Activated CD8-positive, alpha-beta memory T cell treated with anti-CD3 and anti-CD28 coated beads for 24 hours (primary cell): Measurements from ENCODE around the gene SPRED3.
"Not testable (repeated sequence)": the region's sequence is repeated elsewhere in the genome, so short reads cannot be mapped to it uniquely, and the experiment has no call there.

Source experiments
- DNase-seq: peaks from one replicate; pipeline ENCODE4 v3.0.0-alpha.2; 2020

SPRED3 gene

GRCh38 chr19:38422438-38422837 is 33.9 kb downstream of the SPRED3 start:
- DNase-seq, result no peak

DNA sequence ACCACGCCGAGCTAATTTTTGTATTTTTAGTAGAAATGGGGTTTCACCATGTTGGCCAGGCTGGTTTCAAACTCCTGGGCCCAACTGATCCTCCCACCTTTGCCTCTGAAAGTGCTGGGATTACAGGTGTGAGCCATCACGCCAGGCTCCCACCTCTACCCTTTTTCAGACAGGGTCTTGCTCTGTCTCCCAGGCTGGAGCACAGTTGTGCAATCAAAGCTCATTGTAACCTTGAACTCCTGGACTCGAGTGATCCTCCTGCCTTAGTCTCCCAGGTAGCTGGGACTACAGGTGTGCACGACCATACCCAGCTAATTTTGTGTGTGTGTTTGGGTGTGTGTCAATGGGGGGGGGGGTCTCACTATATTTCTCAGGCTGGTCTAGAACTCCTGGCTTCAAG is 35.8 kb downstream of the SPRED3 start:
- DNase-seq, result no peak

DNA sequence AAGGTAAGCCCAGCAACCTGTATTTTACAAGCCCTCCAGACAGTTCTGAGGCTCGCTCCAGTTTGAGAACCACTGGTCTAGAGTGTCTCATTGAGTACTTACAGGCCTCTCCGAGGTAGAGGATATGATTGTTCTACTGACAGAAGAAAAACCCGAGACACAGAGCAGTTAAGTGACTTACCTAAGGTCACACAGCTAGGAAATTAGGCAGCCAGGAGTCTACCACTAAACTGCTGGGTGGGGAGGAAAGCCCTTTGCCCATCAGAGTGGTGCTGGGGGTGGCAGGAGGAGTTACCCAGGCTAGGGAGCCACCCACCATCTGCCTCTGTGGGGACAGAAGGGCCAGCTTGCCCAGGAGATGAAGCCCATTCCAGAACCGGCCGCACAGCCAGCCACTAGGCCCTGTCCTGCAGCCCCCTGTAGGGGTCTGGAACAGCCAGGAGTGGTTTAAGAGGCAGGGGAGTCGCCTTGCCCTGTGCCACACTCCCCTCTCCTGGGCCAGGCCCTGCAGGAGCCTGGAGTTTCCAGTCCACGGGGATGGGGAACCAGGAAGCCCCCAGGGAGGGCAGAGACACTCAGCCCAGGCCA is 36.8 kb downstream of the SPRED3 start:
- no peak for DNase-seq

DNA sequence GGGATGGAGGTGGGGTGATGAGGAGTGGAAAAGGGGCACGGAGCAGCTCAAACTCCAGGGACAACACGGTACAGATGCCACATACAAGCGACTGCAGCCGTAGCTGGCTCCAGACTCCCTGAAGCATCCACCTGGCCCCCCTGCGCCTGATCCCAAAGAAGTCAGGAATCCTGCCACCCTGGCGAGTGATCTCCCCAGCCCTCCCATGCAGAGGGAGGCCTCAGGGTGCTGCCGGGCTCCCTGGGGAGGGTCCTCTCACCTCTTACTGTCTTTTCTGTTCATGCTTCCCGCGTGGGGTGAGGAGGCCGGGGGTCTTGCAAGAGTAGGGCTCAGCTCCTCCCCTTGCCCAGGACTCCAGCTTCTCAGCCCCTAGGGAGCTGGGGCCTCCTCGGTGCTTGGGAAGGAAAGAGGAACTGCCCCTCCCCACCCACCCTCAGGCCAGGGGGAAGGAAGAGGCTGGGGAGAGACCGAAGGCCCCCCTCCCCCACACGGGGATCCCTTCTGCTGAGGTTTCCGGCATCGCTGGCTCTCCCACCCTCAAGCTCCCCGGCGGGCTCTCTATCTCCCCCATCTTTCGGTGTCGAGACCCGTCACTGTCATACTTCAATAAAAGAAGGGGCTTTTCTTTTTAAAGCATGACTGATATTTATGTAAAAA is 37.4 kb downstream of the SPRED3 start, which contains the start of gene RASGRP4:
RASGRP4 (minus strand) TSS at position 410 of the 657 bp plus-strand sequence; CDS start at position 282, 128 bp downstream.
- no peak for DNase-seq

DNA sequence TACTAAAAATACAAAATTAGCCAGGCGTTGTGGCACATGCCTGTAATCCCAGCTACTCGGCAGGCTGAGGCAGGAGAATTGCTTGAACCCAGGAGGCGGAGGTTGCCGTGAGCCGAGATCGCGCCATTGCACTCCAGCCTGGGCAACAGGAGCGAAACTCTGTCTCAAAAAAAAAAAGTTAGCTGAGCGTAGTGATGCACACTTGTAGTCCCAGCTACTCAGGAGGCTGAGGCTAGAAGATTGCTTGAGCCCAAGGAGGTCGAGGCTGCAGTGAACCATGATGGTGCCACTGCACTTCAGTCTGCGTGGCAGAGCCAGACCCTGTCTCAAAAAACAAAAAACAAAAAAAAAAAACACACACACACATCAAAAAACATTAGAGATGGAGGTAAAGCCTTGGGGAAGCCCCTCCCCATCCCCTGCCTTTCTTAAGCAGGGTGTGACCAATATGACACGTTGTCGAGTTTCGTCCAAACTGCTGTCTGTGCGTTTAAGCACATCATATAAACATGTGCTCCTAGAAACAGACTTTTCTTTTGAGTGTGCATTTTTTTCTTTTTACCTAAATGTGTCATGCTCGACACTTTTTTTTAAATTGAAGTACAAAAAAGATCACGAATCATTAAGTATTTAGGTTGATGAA is 38.7 kb downstream of the SPRED3 start:
- DNase-seq, result not testable (repeated sequence)

- no peak for DNase-seq
Measured at GRCh38 chr19:38429055-38429810, 40.7 kb downstream of the SPRED3 start.

GRCh38 chr19:38429811-38430156 is 41.3 kb downstream of the SPRED3 start:
- DNase-seq, result no peak

DNA sequence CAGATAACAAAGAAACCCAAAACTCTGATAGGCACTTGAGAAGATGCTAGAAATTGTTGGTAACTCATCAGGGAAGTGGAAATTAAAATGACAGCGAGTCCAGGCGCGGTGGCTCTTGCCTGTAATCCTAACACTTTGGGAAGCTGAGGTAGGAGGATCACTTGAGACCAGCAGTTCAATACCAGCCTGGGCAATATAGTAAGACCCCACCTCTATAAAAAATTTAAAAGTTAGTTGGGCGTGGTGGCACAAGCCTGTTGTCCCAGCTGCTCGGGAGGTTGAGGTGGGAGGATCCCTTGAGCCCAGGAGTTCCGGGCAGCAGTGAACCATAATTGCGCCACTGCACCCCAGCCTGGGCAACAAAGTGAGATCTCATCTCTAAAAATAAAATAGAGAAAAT is 42.4 kb downstream of the SPRED3 start:
- DNase-seq, result no peak

DNA sequence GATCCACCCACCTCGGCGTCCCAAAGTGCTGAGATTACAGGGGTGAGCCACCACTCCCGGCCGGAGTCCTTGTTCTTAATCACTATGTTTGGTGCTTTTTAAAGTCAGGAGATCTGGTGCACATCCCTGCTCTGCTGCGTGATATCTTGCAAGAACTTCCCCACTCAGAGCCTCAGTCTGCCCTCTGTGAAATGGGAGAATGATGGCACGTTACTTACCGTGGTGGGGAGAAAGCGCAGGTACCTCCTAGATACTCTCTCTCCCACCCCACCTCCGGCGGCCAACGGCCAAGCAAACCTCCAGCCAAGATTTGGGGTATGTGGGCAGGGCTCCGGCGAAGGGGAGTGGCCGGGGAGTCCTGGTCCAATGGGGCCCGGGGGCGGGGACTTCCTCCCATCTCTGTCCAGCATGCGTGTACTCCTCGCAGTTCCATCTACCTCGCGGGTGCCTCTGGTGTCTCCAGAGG is 44.8 kb downstream of the SPRED3 start, which contains the start of gene RYR1:
RYR1 (plus strand) TSS at position 424 of the 466 bp plus-strand sequence. CDS start 139 bp downstream, outside the sequence.
- DNase-seq, result peak; percentile 72

DNA sequence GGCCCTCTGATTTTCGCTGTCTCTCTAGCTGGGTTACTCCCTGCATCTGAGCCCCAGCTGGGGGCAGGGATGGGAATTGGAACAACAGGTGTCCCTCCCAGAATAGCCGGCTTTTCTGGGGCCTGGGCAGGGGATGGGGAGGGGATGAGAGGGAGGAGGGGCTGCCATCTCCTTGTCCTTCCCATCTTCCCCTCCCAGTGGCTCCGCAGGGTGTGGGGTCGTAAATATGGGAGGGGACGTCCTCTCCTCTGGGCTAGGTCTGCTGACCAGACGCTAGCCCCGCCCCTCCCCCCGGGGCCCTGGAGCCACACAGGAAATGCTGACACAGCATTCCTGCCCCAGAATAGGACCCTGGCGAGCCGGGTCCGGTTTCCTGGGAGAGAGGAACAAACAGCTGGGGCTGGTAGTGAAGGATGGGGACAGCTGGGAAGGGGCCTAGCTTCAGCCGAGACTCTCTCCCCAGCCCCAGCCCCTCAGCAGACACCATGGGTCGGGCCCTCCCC is 46.1 kb downstream of the SPRED3 start:
- no peak for DNase-seq

- DNase-seq, result no peak
Measured at GRCh38 chr19:38437295-38437694, 48.8 kb downstream of the SPRED3 start.

DNA sequence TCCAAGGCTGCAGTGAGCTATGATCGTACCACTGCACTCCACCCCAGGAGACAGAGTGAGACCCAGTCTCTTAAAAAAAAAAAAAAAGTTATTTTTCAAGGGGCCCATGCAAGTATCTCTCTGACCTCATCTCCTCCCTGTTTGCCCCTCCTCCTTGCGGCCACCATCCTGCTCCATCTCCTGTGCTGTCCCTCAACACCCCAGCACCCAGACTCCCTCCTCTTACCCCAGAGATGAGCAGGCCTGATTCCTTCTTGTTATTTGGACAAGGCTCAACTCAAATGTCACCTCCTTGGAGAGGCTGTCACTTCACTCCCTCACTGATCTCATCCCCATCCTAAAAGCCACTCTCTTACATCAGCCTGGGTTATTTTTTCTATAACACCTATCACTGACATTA is 49.4 kb downstream of the SPRED3 start:
- no peak for DNase-seq

DNA sequence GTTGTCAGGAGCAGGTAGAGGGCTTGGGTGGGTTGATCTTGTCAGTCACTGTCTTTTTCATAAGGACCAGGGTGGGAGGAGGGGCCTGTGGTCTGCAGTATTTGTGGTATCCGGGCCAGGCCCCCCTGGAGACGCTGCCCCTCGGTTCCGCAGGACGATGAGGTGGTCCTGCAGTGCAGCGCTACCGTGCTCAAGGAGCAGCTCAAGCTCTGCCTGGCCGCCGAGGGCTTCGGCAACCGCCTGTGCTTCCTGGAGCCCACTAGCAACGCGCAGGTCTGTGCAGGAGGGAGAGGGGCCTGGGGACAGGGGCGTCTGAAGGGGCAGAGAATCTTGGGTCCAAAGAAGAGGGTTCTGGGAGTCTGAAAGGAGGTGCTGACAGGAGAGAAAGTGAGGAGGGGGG is 52.1 kb downstream of the SPRED3 start:
- DNase-seq, result no peak

DNA sequence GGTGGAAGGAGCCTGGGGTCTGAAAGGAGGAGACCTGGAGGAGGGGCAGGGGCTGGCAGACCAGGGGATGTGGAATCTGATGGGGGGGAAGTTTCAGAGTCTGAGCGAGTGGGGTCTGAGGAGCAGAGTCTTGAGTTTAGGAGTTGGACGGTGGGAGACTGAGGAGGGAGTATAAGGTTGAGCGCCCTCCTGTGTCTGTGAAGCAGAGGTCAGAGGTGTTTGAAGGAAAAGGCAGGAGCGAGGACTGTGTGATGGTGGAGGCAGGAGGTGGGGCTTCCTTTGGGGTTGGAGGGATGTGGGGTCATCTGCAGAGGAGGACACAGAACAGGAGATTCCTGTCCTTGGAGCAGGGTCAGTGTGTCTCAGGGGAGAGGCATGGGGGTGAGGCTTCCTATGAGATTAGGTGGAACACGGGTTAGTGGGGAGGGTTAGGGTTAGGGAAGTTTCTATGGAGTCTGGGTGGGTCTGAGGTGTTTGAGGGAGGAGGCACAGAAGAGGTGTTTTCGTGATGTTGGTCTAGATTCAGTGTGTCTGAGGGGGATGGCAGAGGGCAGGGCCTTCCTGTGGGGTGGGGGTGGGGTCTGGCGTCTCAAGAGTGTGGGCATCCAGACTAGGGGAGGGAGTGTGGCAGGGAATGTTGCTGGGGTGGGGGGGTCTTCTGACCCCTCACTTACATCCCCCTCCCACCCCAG is 53.3 kb downstream of the SPRED3 start:
- DNase-seq, result no peak

DNA sequence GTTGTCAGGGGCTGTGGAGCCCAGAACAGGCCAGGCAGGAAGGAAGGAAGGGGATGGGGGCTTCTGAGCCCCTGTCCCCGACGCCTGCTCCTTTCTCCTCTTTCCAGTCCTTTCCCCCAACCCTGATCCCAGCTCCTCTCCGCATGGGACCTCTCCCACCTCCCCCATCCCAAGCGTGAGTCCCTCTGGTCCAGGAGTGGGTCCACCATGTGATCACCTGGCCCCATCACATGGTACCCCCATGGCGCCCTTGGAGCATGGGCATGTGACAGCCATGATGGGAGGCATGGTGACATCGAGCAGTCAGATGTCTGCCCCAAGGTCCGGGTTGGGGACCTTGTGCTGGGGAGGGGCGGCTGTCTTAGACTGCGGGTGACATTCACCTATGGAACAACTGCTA is 54.2 kb downstream of the SPRED3 start:
- DNase-seq, result no peak

- DNase-seq, result no peak
Measured at GRCh38 chr19:38443458-38443999, 55.0 kb downstream of the SPRED3 start.

GRCh38 chr19:38444026-38444425 is 55.5 kb downstream of the SPRED3 start:
- DNase-seq, result no peak

DNA sequence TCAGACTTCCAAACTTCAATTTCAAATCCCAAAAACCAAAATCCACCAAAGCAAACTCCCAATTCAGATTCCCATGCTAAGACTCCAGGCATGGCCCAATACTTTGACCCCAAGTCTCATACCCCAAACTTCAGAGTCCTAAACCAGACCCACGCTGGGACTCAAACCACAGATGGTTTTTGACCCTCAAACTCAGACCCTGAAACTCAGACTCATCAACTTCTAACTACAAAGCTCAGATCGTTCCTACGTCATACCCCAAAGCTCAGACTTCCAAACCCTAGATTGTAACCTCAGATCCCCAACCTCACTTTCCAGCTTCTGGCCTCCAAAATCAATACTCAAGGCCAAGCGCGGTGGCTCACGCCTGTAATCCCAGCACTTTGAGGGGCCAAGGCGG is 56.9 kb downstream of the SPRED3 start:
- no peak for DNase-seq

GRCh38 chr19:38448225-38448624 is 59.7 kb downstream of the SPRED3 start:
- DNase-seq, result no peak
